Measurements from ENCODE around the gene PANK2.

DNA sequence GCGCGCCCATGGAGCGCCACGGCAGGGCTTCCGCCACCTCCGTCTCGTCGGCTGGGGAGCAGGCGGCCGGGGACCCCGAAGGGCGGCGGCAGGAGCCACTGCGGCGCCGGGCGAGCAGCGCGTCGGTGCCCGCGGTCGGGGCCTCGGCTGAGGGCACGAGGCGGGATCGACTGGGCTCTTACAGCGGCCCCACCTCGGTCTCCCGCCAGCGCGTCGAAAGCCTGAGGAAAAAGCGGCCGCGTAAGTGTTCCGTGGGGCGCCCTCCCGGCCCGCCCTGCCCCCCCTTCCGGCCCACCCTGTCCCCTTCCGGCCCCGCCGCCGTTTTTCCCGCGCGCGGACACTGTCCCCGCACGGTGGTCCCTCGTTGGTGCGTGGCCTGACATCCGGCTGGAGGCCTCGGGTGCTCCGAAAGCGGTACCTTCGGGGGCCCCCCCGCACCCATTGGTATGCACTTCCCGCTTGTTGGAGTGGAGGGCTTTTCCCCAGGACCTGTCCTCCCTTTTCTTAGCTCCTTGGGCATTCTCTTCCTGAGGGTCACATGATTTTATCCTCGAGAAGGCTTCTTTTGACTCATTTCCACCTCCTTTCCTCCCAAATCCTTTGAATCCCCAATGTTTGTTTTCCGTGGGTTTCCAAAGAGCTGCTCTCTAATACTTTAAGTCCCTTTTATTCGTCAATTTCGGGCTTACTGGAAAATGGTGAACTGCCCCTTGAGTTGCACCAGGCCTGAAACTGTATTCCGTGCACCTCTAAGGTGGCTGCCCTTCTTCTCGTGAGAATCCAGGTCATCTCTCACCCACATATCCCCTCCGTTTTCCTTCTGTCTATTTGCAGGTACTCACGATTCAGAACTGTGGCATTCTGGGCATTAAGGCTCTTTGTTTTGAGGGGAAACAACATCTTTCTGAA lies 556 bp downstream of the PANK2 start:
- no peak for TF ChIP-seq CTCF (IDR thresholded peaks at IDR 0.05)
- TF ChIP-seq POLR2A (IDR thresholded peaks at IDR 0.05), result no peak

All from testis (tissue), 2 donors.